UCSD-AML1 (cell line): ENCODE data around the gene ZNF555.
A peak's percentile ranks its signal among the peaks of the same experiment; 100 is the strongest.
"Not testable (repeated sequence)": the region's sequence is repeated elsewhere in the genome, so short reads cannot be mapped to it uniquely, and the experiment has no call there.

Experiments used
- DNase-seq: peaks from one replicate; lab custom pipeline; 2025; ENCODE audit not compliant: unreplicated experiment; lab: John Stamatoyannopoulos, UW

ZNF555 gene

DNA sequence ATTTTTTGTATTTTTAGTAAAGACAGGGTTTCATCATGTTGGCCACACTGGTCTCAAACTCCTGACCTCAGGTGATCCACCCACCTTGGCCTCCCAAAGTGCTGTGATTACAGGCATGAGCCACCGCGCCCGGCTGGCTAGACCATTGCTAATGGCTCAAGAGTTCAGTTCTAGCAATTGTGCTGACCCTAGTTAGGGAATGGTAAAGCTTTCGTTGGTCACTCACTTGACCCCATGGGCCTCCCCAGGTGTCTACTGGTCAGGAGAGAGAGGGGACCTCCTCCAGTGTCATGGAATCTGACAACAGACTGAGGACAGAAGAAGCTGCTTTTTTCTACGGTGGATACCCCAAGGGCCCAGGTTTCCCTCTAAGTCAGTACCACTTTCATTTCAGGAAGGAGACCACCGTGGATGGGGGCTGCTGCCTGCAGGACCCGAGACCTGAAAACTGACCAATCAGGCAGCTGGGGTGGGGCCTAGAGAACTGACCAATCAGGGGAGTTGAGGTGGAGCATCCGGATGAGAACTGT is 25.3 kb downstream of the ZNF555 start:
- no peak for DNase-seq

DNA sequence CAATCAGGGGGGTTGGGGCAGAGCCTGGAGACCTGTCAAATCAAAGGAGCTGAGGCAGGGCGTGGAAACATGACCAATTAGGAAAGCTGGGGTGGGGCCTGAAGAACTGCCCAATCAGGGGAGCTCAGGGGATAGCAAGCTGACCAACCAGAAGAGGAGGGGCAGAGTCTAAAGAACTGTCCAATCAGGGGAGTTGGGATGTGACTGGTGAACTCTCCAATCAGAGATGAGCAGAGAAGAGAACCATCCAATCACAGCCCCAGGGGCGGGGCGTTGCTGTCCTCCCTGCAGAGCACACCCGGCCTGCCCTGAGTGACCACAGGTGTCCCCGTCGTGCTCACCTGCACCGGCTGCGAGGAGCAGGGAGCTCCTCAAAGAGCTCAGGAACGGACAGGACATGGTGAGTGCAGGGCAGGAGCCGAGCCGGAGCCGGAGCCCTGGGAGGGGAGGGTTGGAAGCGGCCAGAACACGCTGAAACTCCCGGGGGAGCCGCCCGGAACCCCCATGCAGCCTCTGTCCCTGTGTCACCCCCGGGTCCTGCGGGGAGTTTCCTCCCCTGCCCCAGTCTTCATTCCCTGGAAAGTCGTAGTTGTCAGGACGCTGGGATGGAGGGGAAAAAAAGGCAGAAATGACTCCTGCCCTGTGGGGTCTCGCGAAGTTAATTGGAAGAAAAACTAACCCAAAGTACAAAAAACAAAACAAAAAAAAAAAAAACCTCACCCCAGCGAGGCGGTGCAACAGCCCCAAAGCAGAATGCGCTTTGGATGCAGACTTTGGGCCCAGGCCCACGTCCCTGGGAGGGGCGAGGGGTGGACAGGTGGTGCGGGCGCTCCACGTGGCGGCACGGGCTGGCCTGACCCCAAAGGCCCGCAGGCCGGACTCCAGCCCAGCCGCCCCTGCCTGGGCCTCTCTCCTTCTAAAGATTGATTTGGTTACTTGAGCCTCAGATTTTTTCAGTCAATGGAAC is 26.0 kb downstream of the ZNF555 start, which contains the start of gene ZNF556:
Gene ZNF556 (plus strand): TSS at position 311 of the 967 bp plus-strand sequence. CDS start 87 bp downstream, at position 398.
- no peak for DNase-seq

DNA sequence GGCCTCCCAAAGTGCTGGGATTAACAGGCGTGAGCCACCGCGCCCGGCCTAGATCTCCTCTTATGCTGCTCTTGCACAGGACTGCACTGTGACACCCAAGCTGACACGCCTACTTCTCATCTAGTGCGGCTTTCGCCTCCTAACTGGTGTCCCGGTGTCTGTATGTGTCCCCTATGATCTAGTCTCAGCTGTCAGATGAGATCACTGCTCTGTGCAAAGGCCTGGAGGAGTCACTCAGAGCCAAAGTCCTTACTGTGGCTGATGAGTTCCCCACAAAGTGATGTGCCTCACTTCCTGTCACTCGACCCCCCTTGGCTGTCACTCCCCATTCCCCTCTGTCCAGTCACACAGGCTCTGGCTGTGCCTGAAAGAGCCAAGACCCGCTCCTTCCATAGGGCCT is 28.3 kb downstream of the ZNF555 start:
- no peak for DNase-seq

DNA sequence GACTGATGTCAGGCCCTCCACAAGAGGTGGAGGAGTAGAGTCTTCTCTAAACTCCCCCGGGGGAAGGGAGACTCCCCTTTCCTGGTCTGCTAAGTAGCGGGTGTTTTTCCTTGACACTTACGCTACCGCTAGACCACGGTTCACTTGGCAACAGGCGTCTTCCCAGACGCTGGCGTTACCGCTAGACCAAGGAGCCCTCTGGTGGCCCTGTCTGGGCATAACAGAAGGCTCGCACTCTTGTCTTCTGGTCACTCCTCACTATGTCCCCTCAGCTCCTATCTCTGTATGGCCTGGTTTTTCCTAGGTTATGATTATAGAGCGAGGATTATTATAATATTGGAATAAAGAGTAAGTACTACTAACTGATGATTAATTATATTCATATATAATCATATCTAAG is 30.9 kb downstream of the ZNF555 start:
- peak; percentile 24 for DNase-seq

DNA sequence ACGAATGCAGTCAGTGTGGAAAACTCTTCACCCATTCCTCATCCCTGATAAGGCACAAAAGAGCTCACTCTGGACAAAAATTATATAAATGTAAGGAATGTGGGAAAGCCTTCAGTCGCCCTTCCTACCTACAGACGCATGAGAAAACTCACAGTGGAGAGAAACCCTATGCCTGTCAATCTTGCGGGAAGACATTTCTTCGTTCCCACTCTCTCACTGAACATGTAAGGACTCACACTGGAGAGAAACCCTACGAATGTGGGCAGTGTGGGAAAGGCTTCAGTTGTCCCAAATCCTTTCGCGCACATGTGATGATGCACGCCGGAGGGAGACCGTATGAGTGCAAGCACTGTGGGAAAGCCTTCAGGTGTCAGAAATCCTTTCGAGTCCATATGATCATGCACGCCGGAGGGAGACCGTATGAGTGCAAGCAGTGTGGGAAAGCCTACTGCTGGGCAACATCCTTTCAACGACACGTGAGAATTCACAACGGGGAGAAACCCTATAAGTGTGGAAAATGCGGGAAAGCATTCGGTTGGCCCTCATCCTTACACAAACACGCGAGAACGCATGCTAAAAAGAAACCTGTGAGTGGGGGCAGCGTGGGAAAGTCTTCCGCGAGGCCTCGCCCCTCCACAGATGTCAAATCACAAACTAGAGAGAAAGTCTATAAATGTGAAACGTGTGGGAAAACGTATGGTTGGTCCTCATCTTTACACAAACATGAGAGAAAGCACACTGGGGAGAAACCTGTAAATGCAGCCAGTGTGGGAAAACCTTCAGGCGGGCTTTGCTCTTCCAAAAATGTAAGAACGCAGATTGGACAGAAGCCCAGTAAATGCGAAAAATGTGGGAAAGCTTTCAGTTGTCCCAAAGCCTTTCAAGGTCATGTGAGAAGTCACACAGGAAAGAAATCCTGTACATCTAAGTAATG is 36.4 kb downstream of the ZNF555 start:
- no peak for DNase-seq

DNA sequence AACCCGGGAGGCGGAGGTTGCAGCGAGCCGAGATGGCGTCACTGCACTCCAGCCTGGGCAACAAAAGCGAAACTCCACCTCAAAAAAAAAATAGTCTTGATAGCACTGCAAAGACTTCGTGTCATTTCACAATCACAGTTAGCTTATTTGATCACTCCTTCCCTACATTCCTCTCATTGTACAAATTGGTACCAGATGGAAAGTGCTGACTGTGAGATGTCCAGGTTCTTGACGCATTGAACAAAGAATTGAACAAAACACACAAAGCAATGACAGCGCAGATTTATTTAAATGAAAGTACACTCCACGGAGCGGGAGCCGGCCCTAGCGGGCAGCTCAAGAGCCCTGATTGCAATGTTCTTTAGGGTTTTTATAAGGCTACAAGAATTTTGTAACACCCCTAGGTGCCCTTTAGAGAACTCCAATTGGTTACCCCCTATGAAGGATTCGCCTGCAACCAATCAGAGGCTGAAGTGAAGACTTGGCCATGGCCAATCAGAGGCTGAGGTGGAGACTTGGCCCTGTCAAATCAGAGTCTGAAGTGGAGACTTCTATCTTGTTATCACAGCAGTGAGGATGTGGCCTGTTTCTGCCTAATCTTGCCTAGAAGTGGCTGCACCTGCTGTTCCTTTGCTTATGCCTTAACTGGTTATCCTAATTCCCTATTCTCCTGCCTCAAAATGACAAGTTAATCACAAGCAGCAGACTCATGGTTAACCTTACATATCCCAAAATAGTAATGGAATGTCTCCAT is 42.6 kb downstream of the ZNF555 start:
- DNase-seq: no peak

DNA sequence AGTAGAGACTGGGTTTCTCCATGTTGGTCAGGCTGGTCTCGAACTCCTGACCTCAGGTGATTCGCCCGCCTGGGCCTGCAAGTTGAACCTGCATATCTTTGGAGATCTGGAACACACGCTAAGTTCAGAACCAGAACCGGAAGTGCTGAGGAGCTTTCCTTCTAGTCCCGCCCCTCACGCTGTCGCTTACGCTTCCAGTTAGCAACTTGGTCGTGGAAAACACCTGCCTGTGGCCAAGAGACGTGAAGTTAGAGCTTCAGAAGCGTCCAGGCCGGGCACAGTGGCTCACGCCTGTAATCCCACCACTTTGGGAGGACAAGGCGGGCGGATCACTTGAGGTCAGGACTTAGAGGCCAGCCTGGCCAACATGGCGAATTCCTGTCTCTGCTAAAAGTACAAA is 44.5 kb downstream of the ZNF555 start:
- DNase-seq: no peak

DNA sequence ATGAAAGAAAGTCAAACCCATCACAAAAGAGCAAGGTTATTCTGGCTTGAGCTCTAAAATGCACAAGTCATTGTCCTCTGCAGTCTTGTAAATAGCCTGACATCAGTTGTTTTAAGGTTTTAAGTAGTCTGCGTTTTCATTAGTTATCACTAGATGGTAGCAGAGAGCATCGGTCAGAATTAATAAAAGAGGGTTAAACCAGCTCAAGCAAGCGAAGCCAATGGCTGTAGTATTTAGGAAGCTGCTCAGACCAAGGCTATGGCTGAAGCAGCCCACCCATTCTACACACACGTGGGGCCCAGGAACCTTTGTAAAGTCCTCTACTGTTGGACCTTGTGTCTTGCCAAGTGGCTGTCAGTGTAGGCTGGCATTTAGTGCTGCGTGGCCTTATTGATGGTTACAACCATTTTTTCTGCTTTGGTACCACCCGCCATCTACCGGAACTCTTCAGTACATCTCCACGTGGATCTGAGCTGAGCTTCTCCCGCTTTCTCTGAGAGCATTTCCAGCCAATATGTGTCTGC is 46.2 kb downstream of the ZNF555 start:
- peak; percentile 56 for DNase-seq

DNA sequence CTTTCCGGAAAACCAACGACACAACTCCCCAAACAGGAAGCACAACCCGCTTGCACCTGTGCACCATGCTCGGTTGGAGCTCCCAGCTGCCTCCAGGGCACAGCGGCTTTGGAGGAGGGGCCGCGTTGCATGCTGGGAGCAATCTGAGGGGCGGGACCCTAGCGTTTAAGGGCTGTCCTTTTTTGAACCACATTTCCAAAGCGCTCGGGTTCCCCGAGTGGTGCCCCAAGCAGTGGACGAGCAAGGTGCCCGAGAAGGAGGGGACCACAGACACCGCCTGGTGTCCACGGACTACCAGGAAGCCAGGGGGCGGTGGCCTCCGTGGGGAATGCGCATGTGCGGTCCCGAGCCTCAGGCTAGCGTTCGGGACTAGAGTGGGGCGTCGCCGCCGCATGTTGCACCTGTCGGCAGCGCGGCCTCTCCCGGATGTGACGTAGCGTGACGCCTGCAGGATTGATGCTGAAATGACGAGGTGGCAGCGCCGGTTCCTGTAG is 47.5 kb downstream of the ZNF555 start:
- peak; percentile 85 for DNase-seq

DNA sequence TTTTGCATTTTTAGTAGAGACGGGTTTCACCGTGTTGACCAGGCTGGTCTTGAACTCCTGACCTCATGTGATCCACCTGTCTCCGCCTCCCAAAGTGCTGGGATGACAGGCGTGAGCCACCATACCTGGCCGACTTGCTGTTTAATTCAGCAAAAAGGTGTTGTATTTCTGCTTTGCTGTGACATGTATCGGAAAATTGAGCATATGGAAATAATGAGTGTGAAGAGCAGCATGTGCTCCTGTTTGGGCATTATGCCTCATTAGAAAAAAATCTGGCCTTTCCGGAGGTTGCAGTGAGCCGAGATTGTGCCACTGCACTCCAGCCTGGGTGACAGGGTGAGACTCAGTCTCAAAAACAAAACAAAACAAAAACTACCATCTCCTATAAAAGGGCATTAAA is 49.3 kb downstream of the ZNF555 start:
- not testable (repeated sequence) for DNase-seq

DNA sequence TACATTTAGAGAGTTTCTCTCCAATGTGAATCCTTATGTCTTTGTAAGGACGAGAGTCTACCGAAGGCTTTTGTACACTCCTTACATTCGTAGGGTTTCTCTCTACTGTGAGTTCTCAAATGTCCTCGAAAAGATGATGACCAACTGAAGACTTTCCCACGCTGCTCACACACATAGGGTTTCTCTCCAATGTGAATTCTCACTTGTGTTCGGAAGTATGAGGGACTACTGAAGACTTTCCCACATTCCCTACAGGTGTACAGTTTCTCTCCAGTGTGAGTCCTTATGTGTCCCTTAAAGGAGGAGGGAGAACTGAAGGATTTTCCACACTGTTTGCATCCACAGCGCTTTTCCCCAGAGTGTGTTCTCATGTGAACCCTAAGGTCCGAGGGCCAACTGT is 55.4 kb downstream of the ZNF555 start:
- no peak for DNase-seq

DNA sequence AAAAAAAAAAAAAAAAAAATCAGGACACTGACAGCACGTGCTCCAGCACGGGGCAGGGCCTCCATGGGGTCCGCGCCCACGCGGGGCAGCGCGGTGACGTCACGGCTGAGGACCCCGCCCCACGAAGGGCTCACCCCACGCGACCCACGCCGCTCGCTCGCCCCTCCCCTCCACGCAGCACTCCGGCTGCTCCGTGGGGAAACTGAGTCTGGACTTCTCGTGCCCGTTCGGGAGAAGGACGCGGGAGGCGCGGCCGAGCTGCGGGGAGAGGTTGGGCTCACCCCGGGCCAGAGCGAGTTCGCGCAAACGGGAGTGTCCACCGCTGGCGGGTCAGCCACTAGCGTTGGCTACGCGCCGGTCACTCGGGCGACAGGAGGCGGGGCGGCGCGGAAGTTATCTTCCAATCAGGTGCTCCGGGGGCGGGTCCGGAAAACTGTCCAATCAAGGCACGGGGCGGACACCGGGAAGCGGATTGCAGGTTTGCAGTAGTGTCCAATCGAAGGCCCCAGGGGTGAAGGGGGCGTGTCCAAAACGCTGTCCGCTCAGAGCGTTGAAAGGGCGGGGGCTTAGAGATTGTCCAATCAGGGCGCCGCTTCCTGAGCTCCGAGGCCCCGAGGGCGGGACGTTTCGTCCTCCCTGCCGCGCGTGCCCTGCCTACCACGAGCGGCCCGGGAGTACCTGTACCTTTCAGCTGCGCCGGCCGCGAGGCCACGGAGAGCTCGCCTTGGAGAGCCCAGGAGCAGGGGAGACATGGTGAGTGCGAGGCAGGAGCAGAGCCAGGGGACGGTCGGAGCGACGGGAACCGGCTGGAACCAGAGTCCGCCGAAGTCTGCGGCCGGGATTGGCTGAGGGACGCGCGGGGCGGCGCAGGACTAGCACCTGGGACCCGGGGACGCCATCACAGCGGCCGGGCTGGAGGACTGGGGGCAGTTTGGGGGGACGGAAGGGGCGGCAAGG is 59.3 kb downstream of the ZNF555 start, which contains the start of gene ZNF57:
Gene ZNF57 (plus strand): TSS at position 633 of the 957 bp plus-strand sequence. CDS start 118 bp downstream, at position 751.
- DNase-seq: peak; percentile 99

DNA sequence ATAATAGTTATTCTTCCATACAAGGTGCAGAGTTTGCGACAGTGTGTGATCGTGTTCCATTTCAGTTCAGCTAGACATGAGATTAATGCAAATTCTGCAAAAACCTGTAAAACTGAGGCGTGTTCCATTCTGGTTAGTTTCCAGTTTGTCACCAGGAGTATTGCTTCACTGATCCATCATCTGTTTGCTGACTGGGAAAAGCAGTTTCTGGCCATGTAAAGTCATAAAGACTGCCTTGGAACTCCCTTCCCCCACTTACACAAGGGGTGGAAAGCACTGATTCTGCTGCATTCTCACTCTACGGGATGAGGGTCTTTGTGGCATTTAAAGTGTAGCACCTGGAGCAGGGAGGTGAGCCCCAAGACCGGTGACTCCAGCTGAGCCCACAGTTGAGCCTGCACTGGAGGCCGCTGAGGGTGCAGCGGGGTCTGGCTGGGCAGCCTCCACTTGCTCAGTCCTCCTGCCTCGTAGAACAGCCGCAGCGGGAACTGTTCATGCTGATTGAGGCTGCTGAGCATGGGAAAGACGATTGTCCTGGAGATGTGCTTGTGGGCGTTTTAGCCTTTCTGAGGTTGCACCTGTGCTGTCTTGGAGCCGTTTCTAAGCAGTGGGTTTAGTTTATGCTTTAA is 61.4 kb downstream of the ZNF555 start:
- no peak for DNase-seq

DNA sequence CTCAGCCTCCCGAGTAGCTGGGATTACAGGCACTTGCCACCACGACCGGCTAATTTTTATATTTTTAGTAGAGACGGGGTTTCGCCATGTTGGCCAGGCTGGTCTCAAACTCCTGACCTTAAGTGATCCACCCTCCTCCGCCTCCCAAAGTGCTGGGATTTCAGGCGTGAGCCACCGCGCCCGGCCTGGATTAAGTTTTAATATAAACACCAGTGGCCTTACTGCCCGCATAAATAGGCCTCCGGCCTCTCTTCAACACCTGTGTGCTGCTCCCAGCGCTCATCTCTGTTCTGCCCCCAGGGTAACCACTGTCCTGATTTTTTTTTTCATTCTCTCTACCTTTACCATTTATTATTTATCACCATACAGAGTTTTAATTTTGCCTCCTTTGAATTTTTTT is 62.1 kb downstream of the ZNF555 start:
- DNase-seq: not testable (repeated sequence)

DNA sequence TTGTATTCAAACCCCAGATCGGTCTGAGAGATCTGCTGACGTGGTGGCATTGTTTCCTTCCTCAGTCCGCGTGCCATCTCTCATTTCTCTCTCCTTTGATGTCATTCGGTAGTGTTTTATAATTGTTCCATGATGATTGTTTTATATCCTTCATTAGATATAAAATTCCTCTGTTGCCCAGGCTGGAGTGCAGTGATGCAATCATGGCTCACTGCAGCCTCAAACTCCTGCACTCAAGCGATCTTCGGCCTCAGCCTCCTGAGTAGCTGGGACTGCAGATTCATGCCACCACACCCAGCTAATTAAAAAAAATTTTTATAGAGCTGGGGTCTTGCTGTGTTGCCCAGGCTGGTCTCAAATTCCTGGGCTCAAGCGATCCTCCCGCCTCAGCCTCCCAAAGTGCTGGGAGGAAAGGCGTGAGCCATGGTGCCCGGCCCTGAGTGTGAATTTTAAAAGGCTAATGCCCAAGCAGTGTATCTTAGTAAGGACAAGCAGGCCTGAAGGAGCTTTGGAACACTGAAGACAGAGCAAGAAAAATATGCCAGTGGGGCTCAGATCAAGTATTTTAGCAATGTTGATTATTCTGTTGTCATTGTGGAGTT is 64.7 kb downstream of the ZNF555 start:
- no peak for DNase-seq

DNA sequence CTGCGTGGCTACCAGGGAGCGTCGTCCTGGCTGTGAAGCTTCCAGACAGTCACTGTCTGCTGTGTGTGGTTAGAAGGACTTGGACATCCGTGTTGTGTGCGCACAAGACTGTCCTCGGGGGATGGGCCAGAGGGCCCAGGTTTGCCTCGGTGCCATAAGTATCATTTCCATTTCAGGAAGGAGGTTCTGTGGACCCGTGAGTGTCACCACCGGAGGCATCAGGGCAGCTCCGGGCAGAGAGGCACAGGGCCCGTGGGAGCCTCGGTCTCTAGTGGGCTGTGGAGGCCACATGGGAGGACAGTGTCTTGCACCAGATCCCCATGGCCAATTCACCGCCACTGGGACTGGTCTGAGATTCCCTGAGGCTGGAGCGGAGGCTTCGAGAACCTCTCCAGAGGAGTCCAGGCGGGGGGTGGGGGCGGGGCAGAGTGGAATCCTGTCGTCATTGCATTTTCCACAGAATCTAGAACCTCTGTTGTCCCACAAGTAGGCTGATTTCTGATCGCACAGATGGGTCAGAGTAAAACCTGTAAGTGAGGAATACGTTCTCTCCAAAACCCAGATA is 65.4 kb downstream of the ZNF555 start:
- DNase-seq: no peak
